ENCODE results near the gene BCAP31.
"Not testable (repeated sequence)": the region's sequence is repeated elsewhere in the genome, so short reads cannot be mapped to it uniquely, and the experiment has no call there.

BCAP31 gene

DNA sequence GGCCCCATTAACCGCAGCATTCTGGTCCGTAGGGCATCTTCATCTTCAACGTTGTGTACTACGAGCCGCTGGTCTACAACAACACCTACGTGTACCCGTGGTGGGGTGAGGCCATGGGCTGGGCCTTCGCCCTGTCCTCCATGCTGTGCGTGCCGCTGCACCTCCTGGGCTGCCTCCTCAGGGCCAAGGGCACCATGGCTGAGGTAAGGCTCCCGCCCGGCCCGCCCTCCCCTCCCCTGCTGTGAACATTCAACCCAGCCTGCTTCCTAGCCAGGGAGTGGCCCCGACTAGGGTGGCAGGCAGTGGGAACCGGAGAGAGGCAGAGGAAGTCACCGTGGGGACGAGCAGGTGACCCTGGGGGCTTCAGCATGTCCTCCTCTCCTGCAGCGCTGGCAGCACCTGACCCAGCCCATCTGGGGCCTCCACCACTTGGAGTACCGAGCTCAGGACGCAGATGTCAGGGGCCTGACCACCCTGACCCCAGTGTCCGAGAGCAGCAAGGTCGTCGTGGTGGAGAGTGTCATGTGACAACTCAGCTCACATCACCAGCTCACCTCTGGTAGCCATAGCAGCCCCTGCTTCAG is 29.4 kb downstream of the BCAP31 start:
- DNase-seq (ENCODE audit: low read depth in 2 of 2), result no peak

DNA sequence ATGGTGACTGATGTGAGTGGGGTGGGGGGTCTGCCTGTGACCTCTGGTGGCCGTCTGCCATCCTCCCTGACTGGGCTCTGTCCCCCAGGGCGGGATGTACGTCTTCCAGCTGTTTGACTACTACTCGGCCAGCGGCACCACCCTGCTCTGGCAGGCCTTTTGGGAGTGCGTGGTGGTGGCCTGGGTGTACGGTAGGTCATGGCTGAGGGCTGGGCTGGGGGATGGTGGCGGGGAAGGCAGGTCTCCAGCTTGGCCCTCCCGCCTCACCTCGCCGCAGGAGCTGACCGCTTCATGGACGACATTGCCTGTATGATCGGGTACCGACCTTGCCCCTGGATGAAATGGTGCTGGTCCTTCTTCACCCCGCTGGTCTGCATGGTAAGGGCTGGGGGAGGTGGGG is 29.9 kb downstream of the BCAP31 start:
- DNase-seq (ENCODE audit: low read depth in 2 of 2), result not testable (repeated sequence)

GRCh38 chrX:153693216-153694086 is 30.7 kb downstream of the BCAP31 start:
- no peak for DNase-seq (ENCODE audit: low read depth in 2 of 2)

- no peak for DNase-seq (ENCODE audit: low read depth in 2 of 2)
These were observed 31.5 kb downstream of the BCAP31 start for GRCh38 chrX:153692611-153693156.

DNA sequence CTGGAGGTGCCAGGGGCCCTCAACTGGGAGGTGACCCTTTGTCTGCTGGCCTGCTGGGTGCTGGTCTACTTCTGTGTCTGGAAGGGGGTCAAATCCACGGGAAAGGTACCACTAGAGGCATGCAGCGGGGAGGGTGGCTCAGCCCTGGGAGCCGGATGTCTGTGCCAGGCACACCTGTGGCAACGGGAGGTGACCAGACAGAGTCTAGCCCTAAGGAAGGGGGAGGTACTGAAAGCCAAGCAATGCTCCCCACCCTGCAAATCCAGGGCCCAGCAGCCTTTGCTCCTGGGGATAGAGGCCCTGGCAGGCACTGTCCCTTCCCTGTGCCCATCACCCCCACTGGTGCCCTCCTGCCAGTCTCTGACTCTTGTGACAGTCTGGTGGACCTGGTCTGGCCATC is 32.2 kb downstream of the BCAP31 start:
- DNase-seq (ENCODE audit: low read depth in 2 of 2), result no peak

- DNase-seq (ENCODE audit: low read depth in 2 of 2), result not testable (repeated sequence)
These were observed 33.0 kb downstream of the BCAP31 start for GRCh38 chrX:153691032-153691827.

GRCh38 chrX:153690466-153690865 is 33.7 kb downstream of the BCAP31 start:
- DNase-seq (ENCODE audit: low read depth in 2 of 2), result no peak

DNA sequence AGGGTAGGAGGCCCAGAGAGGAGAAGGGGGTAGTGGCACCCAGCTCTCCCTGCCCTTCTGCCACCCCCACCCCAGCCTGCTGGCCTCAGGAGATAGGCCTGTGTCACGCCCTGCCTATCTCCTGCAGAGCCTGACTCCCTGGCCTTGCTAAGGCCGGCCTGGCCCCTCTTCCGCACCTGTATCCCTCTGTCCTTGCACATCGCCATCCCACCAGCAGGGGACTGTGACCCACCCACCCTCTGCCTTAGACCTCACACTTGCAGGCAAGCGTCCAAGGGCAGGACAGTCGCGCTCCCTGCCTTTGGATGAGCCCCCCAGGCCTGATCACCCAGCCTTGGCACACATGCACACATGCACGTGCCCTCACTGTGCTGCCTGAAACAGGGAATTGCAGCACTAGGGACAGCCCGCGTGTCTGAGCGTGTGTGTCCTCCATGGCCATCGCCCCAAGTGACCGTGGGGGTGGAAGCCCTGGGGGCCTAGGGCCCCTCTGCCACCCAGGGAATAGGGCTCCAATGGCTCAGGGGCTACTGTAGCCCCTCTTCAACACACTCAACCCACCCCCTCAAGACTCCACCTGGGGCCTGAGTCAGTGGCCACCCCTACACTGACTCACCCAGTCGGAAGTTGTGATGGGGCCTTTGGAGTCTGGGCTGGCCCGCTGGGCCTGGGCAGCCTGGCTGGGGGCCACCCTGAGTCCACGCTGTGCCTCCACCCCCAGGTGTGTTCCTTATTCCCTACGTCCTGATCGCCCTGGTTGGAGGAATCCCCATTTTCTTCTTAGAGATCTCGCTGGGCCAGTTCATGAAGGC is 34.3 kb downstream of the BCAP31 start:
- no peak for DNase-seq (ENCODE audit: low read depth in 2 of 2)

- DNase-seq (ENCODE audit: low read depth in 2 of 2), result no peak
These were observed 35.1 kb downstream of the BCAP31 start for GRCh38 chrX:153688911-153689590.

- DNase-seq (ENCODE audit: low read depth in 2 of 2), result no peak
These were observed 35.7 kb downstream of the BCAP31 start for GRCh38 chrX:153688506-153688905.

DNA sequence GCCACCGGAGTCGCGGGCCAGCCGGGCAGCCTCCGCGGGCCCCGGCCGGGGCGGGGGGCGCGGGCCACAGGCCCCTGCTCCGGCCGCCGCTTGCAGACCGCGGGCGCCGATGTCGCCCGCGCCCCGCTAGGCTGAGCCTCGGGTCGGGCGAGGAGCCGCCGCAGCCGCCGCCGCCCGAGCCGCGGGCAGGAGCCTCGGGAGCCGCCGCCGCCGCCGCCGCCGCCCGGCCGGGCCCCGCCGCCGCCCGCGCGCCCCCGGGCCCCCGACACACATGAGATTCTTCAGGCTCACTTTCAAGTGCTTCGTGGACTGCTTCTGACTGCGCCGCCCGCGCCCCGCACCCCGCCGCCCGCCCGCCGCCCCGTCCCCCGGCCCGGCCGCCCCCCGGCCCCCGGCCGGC is 36.1 kb downstream of the BCAP31 start:
- DNase-seq (ENCODE audit: low read depth in 2 of 2), result no peak

DNA sequence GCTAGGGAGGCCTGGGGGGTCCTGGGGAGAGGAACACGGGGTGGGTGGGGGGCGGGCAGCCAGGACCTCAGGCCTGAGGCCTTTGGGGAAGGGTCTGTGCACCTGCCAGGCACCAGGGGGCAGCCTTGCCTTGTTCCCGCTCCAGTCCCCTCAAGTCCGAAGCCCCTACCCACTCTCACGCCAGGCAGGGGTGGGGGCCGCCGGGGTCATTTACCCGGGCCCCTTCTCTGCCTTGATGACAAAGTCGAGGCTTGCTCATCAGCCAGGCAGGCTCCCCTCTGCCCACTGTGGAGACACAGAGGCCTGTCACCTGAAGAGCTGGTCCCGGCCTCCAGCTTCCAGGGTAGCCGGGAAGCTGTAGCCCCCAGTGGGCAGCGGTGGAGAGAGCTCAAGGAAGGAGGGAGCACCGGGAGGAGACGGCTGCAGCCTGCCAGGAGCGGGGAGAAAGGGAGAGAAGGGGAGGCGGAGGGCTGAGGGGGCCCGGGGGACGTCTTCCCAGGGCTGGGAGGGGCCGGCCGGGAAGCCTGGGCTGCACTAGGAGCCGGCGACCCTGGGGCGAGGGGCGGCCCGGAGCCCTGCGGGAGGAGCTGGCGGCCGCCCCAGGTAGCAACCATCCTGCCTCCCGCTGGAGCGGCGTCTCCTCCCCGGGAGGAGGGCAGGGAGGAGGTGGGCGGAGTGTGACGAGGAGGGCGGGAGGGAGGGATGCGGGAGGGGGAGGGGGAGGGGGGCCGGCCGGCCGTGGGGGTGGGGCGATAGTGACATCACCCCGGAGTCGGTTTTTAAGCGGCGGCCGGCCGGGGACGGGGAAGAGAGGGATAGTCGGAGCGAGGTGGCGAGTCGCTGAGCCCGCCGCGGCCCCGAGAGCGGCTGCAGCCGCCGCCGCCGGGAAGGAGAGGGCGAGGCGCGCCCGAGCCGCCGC is 36.8 kb downstream of the BCAP31 start, which contains the start of gene SLC6A8:
Gene SLC6A8, plus strand, starts transcription at position 806 of the 919 bp plus-strand sequence. CDS start 649 bp downstream, outside the sequence.
- DNase-seq (ENCODE audit: low read depth in 2 of 2), result peak; percentile 19 to 25

- DNase-seq (ENCODE audit: low read depth in 2 of 2), result no peak
These were observed 37.5 kb downstream of the BCAP31 start for GRCh38 chrX:153686711-153687110.

DNA sequence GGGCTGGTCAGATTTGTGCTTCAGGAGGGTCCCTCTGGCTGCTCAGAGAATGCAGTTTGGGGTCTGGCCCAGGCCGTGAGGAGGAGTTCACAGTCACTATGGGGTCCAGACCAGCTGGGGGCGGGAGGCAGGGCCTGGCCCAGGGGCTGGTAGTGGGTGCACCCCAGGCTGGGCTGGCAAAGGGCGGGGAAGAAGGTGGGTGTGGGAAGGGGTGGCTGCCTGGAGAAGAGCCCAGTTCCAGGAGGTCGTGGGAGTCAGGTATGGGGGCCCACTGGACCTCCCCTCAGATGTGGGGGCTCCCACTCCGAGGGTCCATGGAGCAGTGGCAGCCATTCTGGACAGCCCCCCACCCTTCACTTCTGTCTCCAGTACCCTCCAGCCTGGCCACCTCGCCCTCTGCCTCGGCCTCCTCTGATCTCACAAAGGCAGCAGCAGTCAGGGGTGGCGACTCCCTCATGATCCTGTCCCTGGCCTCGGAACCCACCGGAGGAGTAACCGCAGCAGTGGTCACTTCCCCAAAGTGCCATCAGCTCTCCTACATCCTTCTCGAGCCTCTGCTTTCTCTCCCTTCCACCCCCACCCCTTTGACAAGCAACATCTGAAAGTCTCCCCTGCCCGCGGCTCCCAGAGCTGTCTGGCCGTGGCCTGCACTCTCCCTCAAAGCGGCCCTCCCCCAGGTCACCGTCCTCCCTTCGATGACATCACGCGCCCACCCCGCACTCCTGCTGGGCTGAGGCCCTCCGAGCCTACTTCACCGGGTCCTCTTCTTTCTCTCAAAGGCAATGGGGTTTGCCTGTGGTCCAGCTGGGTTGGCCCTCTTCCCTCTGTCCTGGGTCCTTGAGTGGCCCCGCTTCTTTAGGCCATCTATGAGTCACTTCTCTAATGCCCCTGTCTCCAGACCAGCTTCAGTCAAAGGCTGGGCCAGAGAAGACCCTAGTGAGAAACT is 38.2 kb downstream of the BCAP31 start:
- DNase-seq (ENCODE audit: low read depth in 2 of 2), result no peak

DNA sequence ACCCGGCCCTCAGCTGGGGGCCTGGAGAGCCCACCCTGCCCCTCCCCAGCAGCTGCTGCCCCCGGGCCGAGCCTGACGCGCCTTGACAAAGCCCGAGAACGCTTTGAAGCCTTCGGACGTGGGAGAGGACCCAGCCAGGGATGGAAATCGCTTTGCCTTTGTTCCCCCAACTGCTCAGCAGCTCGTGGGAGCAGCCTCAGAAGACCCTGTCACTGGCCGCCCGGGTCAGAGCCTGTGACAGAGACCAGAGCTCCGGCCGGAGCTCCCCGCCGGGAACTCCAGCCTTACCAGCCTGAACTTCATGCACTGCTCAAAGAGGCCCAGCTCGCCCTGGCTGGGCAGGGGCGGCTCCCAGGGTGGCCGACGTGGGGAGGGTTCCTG is 39.0 kb downstream of the BCAP31 start:
- no peak for DNase-seq (ENCODE audit: low read depth in 2 of 2)

DNA sequence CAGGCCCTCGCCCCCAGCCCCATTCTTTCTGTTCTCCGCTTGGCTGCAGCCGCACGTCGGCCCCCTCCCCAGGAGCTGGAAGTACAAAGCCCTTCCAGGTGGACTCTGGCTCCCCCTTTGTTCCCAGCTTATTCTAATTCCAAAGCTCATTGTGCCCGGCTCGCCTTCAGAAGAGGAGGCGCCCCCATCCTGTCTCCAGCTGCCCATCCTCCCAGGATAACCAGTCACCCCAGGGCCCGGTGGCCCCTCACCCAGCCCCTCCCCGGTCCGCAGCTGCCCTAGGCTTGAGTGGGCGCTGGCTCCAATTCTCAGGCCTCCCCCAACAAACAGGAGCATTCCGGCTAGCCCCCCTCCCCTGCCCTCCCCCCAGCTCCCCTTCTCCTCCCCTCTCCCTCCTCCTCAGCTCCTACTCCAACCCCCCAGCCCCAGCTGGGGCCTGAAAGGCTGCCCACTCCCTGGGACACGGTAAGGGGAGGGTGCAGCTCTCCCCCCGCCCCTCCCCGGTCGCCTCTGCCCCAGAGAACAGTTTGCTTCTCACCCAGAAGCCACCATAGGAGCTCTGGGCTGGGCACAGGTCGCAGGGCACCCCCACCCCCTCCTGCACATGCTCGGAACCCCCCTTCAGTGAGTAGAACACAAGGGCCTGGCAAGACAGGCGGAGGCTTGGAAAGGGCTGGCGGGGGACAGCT is 39.6 kb downstream of the BCAP31 start:
- no peak for DNase-seq (ENCODE audit: low read depth in 2 of 2)

DNA sequence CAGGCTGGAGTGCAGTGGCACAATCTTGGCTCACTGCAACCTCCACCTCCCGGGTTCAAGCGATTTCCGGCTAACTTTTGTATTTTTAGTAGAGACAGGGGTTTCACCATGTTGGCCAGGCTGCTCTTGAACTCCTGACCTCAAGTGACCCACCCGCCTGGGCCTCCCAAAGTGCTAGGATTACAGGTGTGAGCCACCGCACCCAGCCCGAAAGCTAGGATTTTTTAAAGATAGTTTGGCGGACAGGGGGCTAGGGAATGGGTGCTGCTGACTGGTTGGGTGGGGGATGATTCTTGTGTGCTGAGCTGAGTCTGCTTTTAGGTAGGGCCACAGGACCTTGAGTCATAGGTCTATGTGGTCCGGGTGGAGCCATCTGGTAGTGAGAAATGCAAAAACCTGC is 40.7 kb downstream of the BCAP31 start:
- not testable (repeated sequence) for DNase-seq (ENCODE audit: low read depth in 2 of 2)

DNA sequence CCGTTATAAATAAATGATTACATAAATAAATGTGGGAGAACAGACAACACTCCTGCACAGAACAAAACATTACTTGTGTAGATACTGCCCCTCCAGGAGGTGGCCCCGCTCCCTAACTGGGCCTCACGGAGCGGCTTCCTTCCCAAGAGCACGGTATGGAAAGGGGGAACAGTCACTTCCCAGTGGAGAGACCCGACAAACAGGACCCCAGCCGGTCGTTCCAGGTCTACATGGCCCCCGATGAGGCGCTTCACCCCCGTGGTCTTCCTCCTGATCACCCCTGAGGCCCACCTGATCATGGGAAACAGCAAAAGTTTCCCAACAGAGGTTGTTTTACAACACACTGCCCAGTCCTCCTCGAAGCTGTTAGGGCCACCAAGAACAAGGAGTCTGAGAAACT is 43.0 kb downstream of the BCAP31 start:
- no peak for DNase-seq (ENCODE audit: low read depth in 2 of 2)
